GM21515 (cell line): ENCODE measurements around the gene SPOCK1.

ENCODE experiments used
- ATAC-seq: cut with Tn5 transposase; IDR thresholded peaks from one replicate; pipeline ENCODE4 v1.9.1; 2021; ENCODE audit not compliant: unreplicated experiment

SPOCK1 gene

DNA sequence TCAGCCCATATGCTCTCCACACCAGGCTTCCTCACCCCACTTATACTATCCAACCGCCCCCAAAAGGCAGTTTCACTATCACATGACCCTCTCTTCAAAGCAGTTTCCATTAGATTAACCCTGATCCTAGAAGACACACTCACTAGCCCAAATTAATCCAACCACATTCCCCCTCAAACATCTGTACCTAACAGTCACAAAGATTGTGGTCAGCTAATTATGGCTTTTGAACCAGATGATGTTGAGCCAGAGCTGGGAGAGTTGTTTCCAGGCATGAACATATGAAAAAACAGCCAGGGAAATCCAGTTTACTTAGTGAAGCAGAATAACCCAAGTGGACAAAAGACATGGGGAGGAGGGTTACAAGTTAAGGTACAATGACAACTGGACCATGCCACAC is 131.2 kb downstream of the SPOCK1 start:
- no peak for ATAC-seq

DNA sequence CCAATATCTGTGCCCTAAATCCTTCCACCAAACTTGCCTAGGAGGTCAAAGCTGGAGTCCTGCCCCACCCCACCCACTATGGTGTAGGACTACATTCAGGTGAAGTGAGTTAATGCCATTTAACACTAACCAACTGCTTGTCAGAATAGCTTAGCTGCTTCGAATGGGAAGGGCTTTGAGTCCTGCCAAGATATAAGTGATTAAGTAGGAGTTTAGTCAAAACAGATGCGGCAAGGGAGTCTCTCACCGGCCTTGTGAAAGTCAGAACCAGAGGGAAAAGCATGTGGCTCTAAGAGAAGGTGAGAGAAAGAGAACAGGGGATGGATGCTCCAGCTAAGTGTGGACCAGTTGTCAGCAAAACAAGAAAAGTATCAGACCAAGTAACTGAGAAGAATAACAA is 132.6 kb downstream of the SPOCK1 start:
- ATAC-seq, result no peak

- ATAC-seq, result no peak
Measured at GRCh38 chr5:137365126-137365865, 133.8 kb downstream of the SPOCK1 start.

- ATAC-seq, result no peak
Measured at GRCh38 chr5:137361280-137361679, 137.8 kb downstream of the SPOCK1 start.

GRCh38 chr5:137360607-137361006 is 138.5 kb downstream of the SPOCK1 start:
- ATAC-seq, result no peak

DNA sequence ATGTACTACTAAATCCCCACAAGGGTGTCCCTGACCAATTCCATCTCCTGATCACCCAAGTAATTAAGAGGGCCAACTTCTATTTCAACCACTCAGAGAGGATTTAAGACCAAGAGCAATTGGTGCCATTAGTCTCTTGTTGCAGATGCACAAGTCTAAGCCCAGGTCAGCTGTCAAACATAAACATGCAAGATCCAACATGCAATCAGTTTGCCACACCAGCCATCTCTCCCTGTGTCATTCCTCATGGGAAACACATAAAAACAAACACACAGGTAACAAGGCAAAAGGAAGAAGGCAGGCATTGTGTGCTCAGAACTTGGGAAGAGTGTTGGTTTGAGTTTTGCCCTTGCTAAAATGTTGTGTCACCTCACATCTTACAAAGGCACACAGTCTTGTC is 139.2 kb downstream of the SPOCK1 start:
- no peak for ATAC-seq

DNA sequence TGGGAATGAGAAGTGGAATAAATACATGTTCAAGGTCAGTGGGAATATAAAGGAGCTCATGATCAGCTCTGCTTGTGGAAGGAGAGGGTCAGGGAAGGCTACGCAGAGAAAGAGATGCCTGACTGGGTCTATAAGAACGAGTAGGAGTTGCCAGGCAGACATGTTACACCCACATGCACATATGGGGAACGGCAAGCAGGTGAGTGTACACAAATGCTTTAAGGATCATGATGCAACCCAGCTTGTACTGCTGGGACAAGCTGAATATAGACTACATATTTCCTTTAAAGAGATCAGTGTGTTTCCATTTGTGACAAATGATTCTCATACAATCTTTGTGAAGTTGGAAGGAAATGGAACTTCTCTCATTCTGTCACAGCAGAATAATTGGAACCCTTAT is 141.7 kb downstream of the SPOCK1 start:
- no peak for ATAC-seq

DNA sequence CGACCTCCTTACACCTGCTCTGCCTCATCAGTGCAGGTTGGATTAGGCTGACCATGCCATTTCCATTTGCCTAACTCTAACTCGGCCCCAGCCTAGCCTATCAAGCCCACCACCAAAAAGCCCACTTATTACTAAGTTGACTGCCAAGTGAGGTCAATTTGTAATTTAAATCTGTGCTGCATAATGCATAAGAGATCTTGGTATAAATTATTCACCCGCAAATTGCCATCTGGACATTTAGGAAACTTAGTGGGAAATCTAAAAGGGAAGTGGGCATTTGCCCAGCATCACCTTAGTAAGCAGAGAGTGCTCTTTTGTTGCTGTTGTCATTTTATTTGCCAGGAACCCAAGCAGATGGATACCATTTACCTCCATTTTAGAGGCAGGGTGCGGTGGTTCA is 143.0 kb downstream of the SPOCK1 start:
- ATAC-seq, result no peak

DNA sequence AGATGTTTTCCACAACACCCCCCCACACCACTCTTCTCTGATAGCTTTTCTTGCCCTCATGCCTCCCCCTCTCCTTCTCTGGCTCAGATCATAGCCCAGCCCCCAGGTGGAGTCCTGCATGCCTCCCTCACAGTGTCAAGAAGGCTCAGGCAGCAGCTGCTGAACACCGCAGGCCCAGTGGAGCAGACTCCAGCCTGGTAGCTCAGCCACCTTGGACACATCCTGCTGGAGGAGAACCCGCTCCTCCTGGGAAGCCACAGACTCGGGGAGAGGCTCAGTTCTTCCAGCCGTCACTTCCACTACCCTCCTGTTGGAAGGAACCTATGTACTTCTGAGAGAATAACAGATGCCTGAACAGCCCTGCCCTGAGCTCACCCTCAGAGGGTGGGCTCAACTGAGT is 143.4 kb downstream of the SPOCK1 start:
- no peak for ATAC-seq

DNA sequence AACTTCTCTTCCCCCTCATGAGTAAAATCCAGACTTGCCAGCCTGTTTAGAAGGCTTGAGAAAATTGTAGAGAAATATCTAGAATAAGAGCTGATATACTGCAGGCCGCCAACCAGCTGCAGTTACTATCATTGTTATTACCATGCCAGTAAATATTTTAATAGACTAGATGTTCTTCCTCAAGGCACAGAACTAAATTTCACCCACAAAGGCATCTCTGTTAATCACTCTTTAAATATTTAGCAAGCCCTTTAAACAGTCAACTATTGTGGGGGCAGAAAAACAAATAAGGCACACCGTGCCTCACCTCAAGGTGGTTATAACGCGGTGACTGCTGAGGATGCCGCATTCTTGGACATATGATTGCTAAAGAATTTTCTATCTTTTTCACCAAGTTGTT is 147.0 kb downstream of the SPOCK1 start:
- no peak for ATAC-seq

- no peak for ATAC-seq
Measured at GRCh38 chr5:137350791-137351190, 148.3 kb downstream of the SPOCK1 start.

GRCh38 chr5:137348759-137349158 is 150.4 kb downstream of the SPOCK1 start:
- ATAC-seq, result no peak

GRCh38 chr5:137347865-137348264 is 151.3 kb downstream of the SPOCK1 start:
- ATAC-seq, result no peak

GRCh38 chr5:137346281-137346680 is 152.8 kb downstream of the SPOCK1 start:
- no peak for ATAC-seq

GRCh38 chr5:137345396-137345795 is 153.7 kb downstream of the SPOCK1 start:
- ATAC-seq, result no peak

GRCh38 chr5:137344723-137345322 is 154.3 kb downstream of the SPOCK1 start:
- ATAC-seq, result no peak

DNA sequence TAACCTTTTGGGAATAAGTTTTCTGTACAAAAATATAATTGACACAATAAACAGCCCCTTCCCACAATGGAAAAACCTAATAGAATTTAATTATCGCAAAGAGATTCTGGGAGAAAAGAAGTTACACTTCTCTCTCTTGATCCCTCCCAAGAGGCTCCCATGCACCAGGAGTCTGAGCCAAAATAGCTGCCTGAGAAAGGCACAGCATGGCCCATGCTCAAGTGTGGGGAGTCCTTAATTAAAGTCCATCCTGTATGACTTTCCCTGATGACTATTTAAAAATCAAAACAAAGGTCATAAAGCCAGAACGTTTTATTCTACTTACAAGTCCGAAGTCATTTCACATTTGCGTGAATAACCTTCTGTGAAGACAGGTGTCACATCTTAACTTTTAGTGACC is 155.1 kb downstream of the SPOCK1 start:
- no peak for ATAC-seq

GRCh38 chr5:137342764-137343163 is 156.4 kb downstream of the SPOCK1 start:
- ATAC-seq, result no peak

DNA sequence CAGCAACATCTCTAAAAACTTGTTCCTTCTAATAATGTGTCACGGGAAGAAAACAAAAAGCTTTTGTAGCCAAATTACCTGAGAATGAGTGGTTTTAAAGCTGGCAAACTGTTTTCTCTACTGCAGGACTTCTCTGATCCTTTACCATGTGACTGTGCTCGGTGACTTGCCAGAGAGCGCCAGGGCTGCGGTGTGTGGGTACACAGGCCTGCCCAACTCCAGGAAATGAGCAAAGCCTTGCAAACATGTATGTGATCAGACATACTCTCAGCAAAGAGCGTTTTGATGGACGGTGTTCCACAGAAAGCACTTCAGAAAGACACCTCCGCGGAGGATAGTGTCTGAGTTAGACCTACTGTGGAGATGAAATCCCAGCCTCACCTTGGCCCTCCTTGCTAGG is 157.3 kb downstream of the SPOCK1 start:
- no peak for ATAC-seq

DNA sequence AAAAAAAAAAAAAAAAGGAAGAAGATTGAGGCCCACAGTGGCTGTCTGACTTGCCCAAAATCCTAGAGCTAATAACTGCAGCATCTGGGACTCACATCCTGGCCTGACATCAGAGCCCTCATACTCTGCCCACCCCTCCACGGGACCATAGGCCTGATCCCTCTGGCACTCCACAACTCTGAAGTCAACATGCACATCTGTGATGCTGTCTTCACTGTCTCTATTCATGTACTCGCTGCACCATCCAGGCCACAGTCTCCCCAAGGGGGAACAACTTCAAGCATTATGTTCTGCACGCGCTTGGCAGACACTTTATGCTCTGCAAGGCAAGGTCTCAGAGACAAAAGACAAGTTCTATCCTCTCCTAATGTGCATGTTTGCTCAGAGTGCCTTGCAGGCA is 158.2 kb downstream of the SPOCK1 start:
- ATAC-seq, result no peak

GRCh38 chr5:137336565-137337120 is 162.5 kb downstream of the SPOCK1 start:
- no peak for ATAC-seq

DNA sequence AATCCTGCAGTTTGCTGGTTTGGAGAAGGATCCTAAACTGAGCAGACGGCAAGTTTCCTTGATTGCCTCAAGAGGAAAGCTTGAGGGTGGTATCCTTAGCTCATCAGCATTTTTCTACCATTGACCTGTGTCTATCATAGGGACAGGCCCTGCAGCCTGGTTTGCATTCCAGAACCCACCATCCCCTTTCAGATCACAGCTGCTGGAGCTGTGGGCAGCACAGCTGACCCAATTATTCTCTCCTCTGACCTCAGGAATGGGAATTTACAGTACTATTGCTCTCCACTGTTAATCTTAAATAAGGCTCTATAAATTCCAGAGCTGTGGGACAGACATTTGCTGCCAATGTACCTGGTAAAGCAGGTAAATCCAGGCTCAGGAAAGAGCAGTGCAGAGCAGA is 163.0 kb downstream of the SPOCK1 start:
- no peak for ATAC-seq

- no peak for ATAC-seq
Measured at GRCh38 chr5:137335493-137335892, 163.6 kb downstream of the SPOCK1 start.
